ENCODE results near the gene PDLIM1.

The PDLIM1 gene

DNA sequence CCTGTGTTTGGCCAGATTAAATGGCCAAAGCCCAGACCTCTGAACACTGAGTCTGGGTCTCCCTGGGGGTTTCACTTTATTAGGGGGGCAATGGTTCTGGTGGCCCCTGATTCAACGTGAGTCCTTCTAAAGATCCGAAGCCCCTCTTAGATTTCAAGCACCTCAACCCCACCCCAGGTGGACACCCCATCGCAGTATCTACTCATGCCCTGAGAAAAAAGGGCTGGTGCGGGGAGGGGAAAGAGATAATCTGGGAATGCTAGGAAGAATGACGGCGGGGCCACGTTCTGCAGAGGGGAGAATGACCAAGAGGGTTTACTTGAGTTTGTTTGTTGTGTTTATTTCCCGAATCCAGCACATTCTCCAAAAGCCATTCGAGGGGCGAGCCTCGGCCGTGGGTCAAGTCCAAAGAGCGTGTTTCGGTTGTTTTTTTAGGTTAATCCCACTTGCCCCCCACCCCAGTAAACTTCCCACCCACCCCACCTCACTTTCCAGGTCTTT is 832 bp downstream of the PDLIM1 start:
- H3K4me3 ChIP-seq (replicated peaks; ENCODE audit: low read depth, low read length), result peak overlapping the region; percentile 93
- no peak for DNase-seq (ENCODE audit: low read depth)
- TF ChIP-seq, protein P1, sequence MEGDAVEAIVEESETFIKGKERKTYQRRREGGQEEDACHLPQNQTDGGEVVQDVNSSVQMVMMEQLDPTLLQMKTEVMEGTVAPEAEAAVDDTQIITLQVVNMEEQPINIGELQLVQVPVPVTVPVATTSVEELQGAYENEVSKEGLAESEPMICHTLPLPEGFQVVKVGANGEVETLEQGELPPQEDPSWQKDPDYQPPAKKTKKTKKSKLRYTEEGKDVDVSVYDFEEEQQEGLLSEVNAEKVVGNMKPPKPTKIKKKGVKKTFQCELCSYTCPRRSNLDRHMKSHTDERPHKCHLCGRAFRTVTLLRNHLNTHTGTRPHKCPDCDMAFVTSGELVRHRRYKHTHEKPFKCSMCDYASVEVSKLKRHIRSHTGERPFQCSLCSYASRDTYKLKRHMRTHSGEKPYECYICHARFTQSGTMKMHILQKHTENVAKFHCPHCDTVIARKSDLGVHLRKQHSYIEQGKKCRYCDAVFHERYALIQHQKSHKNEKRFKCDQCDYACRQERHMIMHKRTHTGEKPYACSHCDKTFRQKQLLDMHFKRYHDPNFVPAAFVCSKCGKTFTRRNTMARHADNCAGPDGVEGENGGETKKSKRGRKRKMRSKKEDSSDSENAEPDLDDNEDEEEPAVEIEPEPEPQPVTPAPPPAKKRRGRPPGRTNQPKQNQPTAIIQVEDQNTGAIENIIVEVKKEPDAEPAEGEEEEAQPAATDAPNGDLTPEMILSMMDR (IDR thresholded peaks at IDR 0.05; ENCODE audit: low read length, missing control alignments), result no peak

DNA sequence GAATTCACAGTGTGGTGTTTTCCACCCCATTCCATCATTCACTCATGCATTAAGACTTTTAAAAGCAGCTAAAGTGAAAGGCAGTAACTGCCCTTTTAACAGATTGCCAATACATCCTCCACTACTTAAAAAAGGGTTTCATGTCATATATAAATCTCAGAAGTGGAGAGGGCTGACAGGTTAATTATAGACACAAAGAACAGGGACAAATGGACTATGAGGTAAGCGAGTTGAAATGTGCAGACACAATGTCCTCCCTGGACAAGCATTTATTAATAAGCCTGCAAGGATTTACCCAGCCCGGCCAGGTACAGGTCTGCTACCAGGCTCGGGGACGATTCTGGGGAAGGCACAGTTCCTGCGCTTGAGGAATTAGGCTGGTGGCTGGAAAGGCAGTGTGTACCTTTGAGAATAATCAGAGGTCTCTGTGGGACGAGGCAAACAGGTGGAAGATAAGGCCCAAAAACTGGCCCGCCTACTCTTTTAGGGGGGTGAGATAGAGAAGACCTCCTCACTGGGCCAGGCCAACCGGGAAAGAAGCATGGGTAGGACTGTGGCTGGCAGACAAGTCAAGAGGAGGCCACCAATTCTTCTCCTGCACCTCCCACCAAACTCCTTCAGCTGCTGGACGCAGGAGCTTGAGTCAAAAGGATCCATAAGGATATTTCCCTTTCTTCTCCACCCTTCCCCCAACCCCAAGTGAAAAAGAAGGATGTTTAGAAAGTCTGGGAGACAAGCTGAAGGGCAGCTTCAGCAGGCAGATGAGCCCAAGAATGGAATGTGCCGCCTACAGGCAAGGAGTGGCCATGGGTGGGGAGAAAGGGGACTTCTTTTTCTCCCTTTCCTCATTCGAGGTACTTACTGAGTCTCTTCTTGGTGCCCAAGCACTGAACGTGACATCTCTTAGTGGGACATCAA is 1.5 kb downstream of the PDLIM1 start:
- peak; percentile 51 for DNase-seq (ENCODE audit: low read depth)
- TF ChIP-seq, protein P1 (IDR thresholded peaks at IDR 0.05; ENCODE audit: low read length, missing control alignments), result peak; percentile 28
- peak overlapping the region; percentile 93 for H3K4me3 ChIP-seq (replicated peaks; ENCODE audit: low read depth, low read length)

DNA sequence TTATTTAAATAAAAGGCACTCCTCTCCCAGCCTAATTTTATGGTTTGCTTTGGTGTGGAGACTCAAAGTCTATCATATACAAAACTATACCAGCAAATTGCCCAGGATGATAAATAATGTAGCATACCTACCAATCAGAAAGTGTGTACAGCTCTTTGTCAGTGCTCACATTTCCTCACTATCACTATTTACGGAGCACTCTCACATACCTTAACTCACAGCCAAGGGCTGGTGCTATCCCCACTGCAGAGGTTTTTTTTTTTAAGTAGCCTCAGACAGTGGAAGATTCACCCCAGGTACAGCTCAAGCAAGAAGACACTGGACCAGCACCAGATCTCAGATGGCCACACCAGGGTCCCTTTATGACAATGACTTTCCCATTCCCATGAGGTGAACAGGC is 2.5 kb downstream of the PDLIM1 start:
- TF ChIP-seq, protein P1 (IDR thresholded peaks at IDR 0.05; ENCODE audit: low read length, missing control alignments), result no peak
- DNase-seq (ENCODE audit: low read depth), result no peak
- peak overlapping the region; percentile 93 for H3K4me3 ChIP-seq (replicated peaks; ENCODE audit: low read depth, low read length)

DNA sequence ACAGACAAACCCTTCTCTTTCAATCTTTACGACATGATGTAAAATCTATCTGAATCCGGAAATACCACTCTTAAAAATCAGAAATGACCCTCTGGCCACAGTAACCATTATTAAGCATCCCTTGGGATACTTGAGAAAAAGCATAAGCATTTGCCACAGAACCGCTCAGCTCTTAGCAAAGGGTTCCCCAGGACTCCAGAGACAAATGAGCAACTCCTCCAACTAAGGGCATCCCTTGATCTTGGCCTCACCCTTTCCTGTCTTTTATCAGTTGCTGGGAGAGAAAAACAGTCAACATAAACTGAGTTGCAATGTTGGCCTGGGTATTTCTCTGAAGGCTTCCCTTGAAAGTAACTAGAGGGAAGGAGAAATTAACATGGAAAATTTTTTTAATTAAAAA is 3.5 kb downstream of the PDLIM1 start:
- TF ChIP-seq, protein P1 (IDR thresholded peaks at IDR 0.05; ENCODE audit: low read length, missing control alignments), result no peak
- peak; percentile 52 for DNase-seq (ENCODE audit: low read depth)
- H3K4me3 ChIP-seq (replicated peaks; ENCODE audit: low read depth, low read length), result peak overlapping the region; percentile 93

DNA sequence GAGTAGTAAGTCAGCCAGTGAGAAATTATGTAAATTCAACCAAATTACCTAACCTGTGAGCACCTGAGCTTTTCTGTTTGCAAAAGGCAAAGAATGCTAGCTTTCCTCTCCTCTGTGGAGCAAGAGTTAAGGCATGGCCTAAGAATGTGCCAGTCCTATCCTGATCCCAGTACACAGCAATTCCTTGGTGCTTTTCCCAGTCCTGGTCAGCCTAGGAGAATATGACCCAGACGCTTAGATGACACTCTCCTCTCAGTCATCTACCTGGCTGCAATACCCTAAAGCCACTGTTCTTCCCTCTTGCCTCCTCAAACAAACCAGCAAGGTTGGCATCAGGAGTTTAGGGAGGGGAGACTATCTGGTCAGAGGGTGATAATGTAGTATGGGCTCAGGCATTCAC is 4.1 kb downstream of the PDLIM1 start:
- DNase-seq (ENCODE audit: low read depth), result no peak
- H3K4me3 ChIP-seq (replicated peaks; ENCODE audit: low read depth, low read length), result no peak overlapping the region
- TF ChIP-seq, protein P1 (IDR thresholded peaks at IDR 0.05; ENCODE audit: low read length, missing control alignments), result no peak

DNA sequence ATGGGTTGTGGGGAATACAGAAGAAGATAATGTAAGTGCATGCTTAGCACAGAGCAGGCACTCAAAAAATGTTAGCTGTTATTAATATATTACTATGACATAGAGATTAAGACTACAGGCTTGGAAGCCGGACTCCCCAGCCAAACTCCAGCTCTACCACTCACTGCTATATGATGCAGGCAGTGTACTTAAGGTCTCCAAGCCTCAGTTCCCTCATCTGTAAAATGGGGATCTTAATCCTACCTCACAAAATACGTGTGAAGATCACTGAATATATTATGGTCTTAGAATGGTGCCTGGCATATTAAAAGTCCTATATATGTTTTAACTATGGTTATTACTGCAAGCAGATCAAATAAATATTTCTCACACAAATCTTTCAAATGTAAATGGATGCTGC is 5.2 kb downstream of the PDLIM1 start:
- H3K4me3 ChIP-seq (replicated peaks; ENCODE audit: low read depth, low read length), result no peak overlapping the region
- DNase-seq (ENCODE audit: low read depth), result no peak
- TF ChIP-seq, protein P1 (IDR thresholded peaks at IDR 0.05; ENCODE audit: low read length, missing control alignments), result no peak
